NCI-H82 treated with DMSO at 0.1 percent for 48 hours (cell line): ENCODE measurements around the gene MX2.

Source experiments
- DNase-seq: peaks from one replicate; lab custom pipeline; 2025; ENCODE audit not compliant: unreplicated experiment; lab: John Stamatoyannopoulos, UW

Gene MX2

DNA sequence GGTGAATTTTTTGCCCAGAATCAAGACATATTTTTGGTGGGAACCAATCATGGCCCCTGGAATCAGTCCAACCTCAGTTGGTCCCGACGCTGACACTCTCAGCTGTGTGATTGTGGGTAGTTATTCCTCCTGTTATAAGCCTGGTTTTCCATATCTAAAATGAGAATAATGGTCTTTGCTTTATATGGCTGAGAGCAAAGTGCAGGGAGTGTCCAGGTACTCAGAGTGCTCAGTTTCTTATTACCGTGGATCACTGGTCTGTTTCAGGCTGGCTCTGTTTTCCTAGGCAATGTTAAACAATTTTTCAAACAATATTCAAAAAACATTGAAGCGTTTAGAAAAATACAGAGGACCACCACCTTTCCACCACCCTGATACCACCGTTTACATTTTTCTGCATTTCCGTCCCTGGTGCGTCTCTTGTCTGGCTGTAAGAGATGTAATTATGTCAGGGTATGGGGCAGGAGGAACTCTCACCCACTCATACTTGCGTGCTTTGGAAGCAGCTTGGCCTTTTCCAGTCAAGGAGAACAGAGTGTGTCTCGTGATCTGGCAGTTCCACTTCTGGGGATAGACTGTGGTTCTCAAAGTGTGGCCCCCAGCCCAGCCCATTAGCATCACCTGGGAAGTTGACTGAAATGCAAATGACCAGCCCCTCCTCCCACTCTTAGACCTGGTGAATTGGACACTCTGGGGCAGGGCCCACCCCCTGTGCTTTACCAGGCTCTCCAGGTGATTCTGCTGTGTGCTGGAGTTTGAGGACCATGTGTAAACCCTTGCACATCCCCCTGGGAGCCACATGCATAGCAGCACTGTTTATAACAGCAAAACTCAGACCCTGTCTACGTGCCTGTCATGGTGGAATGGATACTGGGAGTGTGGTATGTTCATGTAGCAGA lies 71.0 kb downstream of the MX2 start:
- DNase-seq = no peak

- no peak for DNase-seq
Observed at GRCh38 chr21:41433566-41433965, 71.7 kb downstream of the MX2 start.

GRCh38 chr21:41435706-41436105 lies 73.9 kb downstream of the MX2 start:
- DNase-seq = no peak

- DNase-seq = no peak
Observed at GRCh38 chr21:41437729-41438128, 75.9 kb downstream of the MX2 start.

- no peak for DNase-seq
Observed at GRCh38 chr21:41438425-41439113, 76.7 kb downstream of the MX2 start.

DNA sequence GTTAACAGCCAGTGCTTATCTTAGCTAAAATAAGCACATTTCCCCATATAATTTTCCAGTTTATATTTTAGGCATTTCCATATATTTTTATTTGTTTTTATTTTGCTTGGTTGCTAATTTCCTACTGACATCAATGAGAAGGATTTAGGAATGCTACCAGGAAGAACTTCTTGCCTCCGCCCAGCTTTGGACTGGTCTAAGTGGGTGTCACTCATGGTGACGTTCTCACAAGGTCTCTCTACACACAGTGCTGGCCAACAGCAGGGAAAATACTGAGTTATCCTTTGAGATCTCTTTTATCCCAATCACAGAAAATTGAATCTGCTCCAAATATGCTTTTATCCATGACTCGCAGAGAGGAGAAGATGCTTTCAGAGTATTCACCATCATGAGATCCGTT lies 77.4 kb downstream of the MX2 start:
- DNase-seq = no peak

DNA sequence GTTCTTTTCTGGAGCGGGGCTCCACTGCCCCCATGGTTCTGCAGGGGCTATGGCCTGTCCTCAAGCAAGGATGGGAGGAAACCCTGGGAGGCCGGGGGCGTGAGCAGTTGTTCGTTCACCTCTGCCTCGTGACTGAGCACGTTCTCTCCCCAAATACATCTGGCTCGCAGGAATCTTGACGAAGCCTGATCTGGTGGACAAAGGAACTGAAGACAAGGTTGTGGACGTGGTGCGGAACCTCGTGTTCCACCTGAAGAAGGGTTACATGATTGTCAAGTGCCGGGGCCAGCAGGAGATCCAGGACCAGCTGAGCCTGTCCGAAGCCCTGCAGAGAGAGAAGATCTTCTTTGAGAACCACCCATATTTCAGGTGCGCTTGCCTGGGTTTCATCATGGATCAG lies 79.7 kb downstream of the MX2 start:
- DNase-seq = no peak

DNA sequence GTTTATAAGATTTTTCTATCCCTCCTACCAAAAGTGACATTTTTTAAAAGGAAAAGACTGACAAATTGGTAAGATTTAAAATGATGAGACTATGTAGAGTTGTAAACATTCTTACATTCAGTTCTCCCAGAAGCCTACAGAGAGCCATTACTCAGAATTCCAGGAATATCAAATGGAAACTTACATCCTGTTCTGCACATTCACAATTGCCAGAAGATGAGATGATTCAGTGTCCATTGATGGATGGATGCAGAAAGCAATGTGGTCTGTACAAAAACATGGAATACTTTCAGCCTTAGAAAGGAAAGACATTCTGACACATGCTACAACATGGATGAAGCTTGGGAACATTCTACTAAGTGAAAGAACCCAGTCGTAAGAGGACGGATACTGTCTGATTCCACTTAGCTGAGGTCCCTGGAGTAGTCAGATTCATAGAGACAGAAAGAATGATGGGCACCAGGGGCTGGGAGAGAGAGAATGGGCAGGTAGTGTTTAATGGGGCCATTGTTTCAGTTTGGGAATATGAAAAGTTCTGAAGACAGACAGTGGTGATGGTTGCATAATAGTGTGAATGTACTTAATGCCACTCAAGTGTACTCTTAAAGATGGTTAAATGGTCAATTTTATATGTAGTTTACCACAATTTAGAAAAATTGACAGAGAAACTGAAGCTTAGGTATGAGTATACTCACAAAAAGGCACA lies 80.8 kb downstream of the MX2 start:
- no peak for DNase-seq

DNA sequence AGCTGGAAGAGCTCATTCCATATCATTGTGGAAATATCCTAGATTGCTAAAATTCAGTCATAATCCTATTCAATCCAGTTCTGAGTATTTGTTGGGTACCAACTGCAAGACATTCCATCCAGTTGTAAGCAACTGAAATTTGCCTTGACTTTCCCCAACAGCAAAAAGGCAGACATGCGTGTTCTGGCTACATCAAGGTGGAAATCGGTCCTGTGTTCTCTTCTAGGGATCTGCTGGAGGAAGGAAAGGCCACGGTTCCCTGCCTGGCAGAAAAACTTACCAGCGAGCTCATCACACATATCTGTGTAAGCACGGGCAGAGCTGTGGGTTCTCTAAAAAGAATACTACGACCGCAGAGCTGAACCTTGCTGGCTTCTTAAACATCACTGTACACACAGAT lies 81.7 kb downstream of the MX2 start:
- no peak for DNase-seq

DNA sequence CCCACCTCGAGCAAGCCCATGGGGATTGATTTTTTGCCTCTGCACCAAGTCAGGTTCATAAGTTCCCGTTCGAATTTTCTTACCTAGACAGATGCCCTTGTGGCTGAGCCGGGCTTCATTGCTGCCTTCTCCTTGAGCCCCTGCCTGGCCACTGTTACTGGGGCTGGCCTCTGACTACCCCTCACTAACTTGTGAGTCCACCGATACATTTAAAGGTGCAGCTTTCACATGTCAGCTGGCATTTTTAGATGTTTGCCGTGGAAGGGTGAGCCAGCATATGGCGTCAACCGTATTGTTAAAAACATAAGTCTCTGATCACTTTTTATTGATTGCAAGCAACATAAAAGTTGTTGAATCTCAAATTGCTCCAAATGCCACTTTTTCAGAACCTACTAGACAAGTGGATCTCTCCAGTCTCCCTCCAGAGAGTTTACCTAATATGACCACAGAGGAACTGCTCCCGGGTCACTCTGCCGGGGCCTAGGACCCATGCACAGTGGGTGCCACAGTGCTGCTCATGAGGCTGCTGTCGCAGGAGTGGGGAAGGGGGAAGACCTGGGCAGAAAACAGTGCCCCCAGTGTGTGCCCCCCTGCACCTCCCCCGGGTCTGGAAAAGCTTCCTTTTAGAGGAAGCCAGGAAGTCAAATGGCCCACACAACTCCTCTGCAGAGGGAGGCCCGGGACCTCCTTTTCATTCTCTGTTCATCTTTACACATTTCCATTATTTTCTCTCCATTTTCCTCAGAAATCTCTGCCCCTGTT lies 83.1 kb downstream of the MX2 start:
- no peak for DNase-seq

DNA sequence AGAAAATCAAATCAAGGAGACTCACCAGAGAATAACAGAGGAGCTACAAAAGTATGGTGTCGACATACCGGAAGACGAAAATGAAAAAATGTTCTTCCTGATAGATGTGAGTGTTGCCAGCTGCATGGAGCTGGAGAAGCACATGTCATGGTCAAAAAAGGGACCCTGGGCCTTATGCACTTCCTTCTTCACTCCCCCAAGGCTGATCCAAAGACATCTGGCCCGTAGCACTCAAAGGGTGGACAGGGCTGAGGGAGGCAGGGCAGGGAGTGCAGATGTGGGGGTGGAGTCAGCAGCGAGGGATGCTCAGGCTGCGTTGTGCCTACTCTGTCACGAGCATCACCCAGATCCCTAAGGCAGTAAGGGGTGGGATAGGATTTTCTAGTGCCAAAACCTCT lies 83.6 kb downstream of the MX2 start:
- DNase-seq = no peak

- no peak for DNase-seq
Observed at GRCh38 chr21:41446586-41446985, 84.8 kb downstream of the MX2 start.

- no peak for DNase-seq
Observed at GRCh38 chr21:41447356-41447755, 85.5 kb downstream of the MX2 start.

DNA sequence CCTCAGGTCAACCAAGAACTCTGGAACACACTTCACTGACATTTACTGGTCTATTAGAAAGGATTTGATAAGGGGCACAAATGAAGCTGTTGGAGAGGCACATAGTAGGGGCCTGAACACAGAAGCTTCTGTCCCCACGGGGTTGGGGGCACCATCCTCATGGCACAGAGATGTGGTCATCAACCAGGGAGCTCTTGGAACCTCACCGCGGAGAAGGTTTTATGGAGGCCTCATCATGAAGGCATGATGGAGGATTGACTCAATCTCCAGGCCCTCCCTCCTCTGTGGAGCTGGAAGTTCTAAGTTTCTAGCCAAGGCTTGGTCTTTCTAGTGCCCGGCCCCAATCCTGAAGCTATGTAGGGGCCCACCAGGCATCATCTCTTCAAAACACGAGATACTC lies 87.8 kb downstream of the MX2 start:
- DNase-seq = no peak

DNA sequence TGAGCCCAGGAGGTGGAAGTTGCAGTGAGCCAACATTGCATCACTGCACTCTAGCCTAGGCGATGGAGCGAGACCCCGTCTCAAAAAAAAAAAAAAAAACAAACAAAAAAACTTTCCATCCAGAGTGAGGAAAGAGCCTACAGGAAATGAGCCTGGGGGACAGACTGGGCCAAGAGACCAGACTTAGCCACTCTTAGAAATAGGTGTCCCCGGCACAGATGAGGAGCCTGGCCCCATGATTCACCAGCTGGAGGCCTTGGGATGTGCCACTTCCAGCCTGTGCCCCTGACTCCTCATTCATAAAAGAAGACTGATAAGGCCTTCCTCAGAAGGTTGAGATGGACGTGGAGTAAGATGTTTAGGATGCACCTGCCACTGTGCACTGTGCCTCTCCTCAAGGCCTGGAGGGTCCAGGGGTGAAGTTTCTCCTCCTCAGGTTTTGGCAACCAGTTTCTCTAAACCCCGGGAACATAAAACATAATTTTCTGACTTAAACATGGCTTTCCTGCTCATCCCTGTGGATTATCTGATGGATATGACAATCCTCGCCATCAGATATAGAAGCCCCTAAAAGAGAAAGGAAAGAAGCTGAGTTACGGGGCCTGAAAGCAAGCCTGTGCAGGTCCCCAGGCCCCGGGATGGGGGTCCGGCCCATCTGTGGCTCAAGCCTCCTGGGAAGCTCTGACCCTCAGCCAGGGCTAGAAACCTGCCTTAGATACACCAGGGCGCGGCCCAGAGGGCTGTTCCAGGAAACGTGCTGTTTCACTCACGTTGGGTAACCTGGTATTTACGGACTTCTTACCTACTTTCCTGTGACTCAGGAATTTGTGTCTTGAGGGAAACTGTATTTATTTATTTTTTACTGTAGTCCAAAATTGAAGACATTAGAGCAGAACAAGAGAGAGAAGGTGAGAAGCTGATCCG lies 90.2 kb downstream of the MX2 start:
- DNase-seq = no peak

- DNase-seq = no peak
Observed at GRCh38 chr21:41453198-41453597, 91.4 kb downstream of the MX2 start.

DNA sequence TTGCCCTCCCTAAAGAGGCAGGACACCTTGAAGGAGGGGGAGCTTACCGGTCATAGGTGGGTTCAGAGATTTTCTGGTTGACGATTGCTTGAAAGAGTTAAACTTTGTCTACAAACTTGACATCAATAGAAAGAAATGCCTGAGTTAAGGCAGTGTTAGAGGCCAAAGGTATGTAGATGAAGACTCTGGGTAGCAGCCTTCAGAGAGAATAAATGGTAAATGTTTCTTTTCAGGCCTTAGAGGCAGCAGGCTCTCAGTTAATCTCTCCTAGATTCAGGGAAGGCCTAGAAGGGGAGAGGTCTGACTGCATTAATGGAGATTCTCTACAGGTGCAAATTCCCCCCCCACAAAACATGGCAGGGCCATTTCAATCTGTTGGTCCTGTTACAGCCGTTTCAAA lies 91.9 kb downstream of the MX2 start:
- DNase-seq = no peak

DNA sequence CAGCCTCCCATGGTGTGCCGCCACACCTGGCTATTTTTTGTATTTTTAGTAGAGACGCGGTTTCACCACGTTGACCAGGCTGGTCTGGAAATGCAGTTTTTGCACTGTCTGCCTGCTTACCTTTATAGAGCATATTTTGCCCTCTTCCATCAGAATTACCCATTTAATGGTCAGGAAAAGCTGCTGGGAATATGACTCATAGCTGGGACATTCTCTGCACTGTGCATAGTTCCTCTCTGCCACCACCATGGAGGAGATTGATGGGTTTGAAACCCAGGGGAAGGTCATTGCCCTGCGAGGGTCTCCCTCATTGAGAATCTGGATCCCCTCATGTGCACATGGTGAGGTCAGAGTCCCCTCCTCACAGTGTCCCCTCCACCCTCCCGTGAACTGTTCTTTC lies 96.3 kb downstream of the MX2 start:
- no peak for DNase-seq

DNA sequence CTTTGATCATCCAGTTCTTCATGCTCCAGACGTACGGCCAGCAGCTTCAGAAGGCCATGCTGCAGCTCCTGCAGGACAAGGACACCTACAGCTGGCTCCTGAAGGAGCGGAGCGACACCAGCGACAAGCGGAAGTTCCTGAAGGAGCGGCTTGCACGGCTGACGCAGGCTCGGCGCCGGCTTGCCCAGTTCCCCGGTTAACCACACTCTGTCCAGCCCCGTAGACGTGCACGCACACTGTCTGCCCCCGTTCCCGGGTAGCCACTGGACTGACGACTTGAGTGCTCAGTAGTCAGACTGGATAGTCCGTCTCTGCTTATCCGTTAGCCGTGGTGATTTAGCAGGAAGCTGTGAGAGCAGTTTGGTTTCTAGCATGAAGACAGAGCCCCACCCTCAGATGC lies 96.7 kb downstream of the MX2 start:
- DNase-seq = no peak
